GM12865 (cell line): ENCODE measurements around the gene CHMP2A.

Source experiments
- DNase-seq: peaks from one replicate; pipeline ENCODE4 v3.0.0; 2010; ENCODE audit warnings: low read depth
- H3K4me3 ChIP-seq: 2 replicates; pipeline ENCODE4 v1.5.1; 2011; ENCODE audit warnings: mild to moderate bottlenecking, low read depth, low read length, control low read depth
- CTCF ChIP-seq: IDR thresholded peaks from 2 replicates; pipeline ENCODE4 v1.5.1; 2011; ENCODE audit warnings: low read length, control low read depth, low read depth, inconsistent platforms; ENCODE audit not compliant: insufficient read depth; ENCODE audit errors: missing control alignments

Gene CHMP2A

GRCh38 chr19:58557221-58558065 lies 2.5 kb upstream of the CHMP2A start:
- no peak for TF ChIP-seq CTCF
- no peak for DNase-seq
- H3K4me3 ChIP-seq: peak overlapping the region; percentile 81

- DNase-seq: no peak
- no peak for TF ChIP-seq CTCF
- peak overlapping the region; percentile 81 for H3K4me3 ChIP-seq
Observed at GRCh38 chr19:58556622-58557220, 1.8 kb upstream of the CHMP2A start.

DNA sequence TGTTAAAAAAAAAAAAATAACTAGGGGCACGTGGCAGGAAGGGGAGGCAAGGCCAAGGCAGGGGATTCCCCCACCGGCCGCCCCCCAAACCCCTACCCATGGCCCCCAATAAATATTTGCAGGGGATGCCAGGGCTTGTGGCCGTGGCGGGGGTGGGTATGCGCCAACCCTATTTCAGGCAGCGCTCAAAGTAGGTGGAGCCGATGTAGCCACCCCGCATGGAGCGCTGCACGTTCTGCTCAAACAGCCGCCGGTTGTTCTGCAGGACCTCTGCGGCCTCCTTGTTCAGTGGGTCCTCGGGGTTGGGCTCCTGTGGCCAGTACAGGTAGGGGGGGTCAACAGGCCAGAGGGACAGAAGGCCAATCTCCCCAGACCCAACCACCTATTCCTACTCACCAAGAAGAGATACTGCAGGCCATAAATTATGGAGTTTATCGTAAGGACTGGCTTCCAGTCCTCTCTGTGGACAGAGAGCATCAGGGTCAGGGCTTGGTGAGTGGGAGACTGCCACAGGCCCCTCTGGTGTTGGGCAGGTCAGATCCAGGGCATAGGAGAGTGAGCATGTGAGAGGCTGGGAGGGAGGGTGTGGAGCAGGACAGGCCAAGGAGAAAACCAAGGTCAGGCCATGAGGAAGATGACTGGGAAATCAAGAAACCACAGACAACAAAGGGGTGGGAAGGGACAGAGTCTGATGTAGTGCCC lies 1.2 kb upstream of the CHMP2A start:
- no peak for DNase-seq
- no peak for TF ChIP-seq CTCF
- H3K4me3 ChIP-seq: no peak overlapping the region

- H3K4me3 ChIP-seq: peak overlapping the region; percentile 95
- no peak for TF ChIP-seq CTCF
- DNase-seq: no peak
Observed at GRCh38 chr19:58555369-58555885, 522 bp upstream of the CHMP2A start.

GRCh38 chr19:58553799-58554493 lies 959 bp downstream of the CHMP2A start:
- peak overlapping the region; percentile 95 for H3K4me3 ChIP-seq
- TF ChIP-seq CTCF: no peak
- DNase-seq: no peak

- no peak for TF ChIP-seq CTCF
- no peak overlapping the region for H3K4me3 ChIP-seq
- DNase-seq: no peak
Observed at GRCh38 chr19:58552655-58553054, 2.2 kb downstream of the CHMP2A start.
